ENCODE measurements around the gene FAAH.

Gene FAAH

DNA sequence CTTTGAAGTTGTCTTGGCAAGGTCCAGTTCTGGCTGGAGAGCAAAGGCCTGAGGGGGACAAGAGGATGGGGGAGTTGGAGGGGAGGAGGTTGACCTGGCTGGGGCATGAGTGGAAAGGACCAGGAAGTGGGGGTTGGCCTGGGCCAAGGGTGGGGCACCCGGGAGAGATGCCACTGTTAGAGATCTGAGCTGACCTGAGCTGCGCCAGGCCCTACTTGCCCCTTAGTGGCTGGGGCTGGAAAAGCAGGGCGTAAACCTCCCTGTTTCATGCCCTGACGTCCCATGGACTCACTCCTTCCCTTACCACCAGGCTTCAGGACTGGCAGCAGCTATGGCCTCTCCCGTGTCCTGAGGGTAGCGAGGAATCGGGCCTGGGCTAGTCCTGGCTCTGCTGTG is 16.9 kb downstream of the FAAH start:
- no peak overlapping the region for H3K4me3 ChIP-seq
- TF ChIP-seq, protein P1, sequence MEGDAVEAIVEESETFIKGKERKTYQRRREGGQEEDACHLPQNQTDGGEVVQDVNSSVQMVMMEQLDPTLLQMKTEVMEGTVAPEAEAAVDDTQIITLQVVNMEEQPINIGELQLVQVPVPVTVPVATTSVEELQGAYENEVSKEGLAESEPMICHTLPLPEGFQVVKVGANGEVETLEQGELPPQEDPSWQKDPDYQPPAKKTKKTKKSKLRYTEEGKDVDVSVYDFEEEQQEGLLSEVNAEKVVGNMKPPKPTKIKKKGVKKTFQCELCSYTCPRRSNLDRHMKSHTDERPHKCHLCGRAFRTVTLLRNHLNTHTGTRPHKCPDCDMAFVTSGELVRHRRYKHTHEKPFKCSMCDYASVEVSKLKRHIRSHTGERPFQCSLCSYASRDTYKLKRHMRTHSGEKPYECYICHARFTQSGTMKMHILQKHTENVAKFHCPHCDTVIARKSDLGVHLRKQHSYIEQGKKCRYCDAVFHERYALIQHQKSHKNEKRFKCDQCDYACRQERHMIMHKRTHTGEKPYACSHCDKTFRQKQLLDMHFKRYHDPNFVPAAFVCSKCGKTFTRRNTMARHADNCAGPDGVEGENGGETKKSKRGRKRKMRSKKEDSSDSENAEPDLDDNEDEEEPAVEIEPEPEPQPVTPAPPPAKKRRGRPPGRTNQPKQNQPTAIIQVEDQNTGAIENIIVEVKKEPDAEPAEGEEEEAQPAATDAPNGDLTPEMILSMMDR (IDR thresholded peaks at IDR 0.05) = no peak
- no peak for DNase-seq (ENCODE audit: low spot score)
- H3K27ac ChIP-seq = no peak overlapping the region

DNA sequence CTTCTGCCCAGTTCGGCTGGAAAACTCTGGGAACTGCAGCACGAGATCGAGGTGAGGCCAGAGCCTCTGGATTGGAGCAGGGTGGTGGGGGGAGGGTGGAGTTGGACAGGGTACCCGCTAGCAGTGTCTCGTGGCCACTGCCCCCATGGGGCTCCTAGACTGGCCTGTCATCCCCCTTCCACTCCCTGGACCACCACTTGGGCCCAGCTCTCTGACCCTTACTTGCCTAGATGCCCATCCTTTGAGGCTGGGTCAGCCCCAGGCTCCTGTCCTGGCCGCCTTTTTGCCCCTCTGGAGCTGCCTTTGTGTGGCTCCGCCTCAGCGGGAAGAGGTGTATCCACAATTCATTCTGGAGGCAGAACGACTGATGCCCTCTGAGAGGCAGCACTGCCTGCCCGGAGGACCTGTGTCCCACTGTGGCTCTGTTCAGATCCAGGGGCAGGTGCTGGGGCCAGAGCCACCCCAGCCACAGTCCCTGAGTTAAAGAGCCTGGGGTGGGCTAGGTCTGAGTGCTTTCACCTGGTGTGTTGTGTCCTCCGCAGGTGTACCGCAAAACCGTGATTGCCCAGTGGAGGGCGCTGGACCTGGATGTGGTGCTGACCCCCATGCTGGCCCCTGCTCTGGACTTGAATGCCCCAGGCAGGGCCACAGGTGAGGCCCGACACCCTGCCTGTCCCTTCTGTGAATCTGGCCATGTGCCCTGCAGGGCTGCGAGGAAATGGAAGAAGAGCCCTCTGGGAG is 17.7 kb downstream of the FAAH start:
- no peak for DNase-seq (ENCODE audit: low spot score)
- Histone ChIP-seq H3K27ac (no peak overlapping the region), H3K4me3 (no peak overlapping the region)
- TF ChIP-seq, protein P1 (IDR thresholded peaks at IDR 0.05) = no peak

DNA sequence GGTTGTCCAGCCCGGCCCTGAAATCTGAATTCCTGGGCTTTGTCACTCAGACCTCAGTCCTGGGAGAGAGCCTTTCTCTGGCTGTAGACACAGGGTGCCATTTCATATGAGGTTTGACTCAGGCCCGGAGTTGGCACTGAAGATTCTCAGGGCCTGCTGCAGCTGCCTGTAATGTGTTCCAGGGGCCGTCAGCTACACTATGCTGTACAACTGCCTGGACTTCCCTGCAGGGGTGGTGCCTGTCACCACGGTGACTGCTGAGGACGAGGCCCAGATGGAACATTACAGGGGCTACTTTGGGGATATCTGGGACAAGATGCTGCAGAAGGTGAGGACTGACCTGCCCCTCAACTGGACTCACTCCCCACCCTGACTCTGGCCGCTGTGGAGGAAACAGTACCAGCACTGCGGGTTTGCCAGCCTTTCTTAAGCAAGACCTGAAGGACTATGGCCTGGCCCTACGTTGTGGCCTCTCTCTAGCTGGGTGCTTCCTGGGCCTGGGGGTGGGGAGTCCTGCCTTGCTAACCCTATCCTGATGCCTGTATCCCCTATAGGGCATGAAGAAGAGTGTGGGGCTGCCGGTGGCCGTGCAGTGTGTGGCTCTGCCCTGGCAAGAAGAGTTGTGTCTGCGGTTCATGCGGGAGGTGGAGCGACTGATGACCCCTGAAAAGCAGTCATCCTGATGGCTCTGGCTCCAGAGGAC is 18.9 kb downstream of the FAAH start:
- H3K27ac ChIP-seq = no peak overlapping the region
- TF ChIP-seq, protein P1 (IDR thresholded peaks at IDR 0.05) = no peak
- no peak overlapping the region for H3K4me3 ChIP-seq
- no peak for DNase-seq (ENCODE audit: low spot score)

DNA sequence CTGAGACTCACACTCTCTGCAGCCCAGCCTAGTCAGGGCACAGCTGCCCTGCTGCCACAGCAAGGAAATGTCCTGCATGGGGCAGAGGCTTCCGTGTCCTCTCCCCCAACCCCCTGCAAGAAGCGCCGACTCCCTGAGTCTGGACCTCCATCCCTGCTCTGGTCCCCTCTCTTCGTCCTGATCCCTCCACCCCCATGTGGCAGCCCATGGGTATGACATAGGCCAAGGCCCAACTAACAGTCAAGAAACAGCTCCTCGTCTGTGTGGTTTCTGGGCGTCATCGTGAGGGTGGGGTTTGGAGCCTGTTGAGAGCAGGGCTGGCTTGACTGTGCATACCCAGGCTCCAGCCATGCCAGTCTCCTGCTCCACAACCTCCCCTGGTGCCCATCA is 19.5 kb downstream of the FAAH start:
- TF ChIP-seq, protein P1 (IDR thresholded peaks at IDR 0.05) = no peak
- Histone ChIP-seq H3K27ac (no peak overlapping the region), H3K4me3 (no peak overlapping the region)
- DNase-seq (ENCODE audit: low spot score) = no peak

DNA sequence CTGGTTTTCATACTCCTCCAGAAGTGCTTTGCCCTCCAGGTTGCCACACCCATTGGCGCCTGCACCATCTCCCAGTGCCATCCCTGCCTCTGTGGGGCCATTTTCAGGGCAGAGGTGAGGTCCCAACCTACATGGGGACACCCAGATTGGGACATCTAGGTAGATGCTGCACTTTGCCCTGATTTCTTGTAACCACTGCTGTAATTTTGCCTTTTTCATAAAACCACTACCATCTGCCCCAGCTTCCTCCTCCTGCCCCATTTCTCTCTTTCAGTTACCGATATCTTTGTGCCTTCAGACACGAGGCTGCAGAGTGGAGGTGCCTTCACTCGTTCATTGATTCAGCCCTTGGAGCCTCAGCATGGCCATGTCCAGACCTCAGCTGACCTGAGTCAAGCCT is 21.4 kb downstream of the FAAH start:
- DNase-seq (ENCODE audit: low spot score) = no peak
- Histone ChIP-seq H3K27ac (no peak overlapping the region), H3K4me3 (no peak overlapping the region)
- TF ChIP-seq, protein P1 (IDR thresholded peaks at IDR 0.05) = no peak

DNA sequence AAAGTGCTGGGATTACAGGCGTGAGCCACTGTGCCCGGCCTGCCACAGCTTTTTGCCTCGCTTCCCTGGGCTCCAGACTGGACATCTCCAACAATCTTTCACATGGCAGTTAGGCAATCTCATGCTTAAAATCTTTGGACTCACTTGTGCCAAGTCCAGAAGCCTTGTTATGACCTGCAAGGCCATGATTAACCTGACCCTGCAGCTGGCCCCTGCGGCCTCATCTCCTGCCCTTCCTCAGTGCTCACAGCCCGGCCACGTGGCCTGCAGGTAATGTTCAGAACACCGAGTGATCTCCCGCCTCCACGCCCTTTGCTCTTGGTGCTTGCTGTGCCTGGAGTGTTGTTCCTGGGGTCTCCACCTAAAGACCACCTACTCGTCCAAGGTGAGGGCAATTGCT is 24.9 kb downstream of the FAAH start:
- TF ChIP-seq, protein P1 (IDR thresholded peaks at IDR 0.05) = no peak
- no peak overlapping the region for H3K27ac ChIP-seq
- H3K4me3 ChIP-seq = no peak overlapping the region
- no peak for DNase-seq (ENCODE audit: low spot score)

DNA sequence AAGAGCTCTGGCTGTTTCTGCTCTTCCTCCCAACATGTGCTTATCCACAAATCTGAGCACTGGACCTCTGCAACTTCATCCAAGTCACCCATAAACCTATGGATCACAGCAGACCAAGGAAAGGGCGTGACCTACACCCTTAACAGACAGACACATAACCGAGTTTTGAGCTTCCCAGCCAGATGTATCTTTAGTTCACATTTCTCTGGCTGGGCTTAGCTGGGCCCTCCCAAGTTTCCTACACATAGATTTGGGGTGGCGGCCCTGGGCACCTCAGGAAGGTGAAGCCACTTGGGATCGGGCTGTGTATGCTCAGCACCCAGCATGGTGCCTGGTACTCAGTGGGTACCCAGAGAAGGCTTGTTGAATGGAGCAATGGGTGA is 26.4 kb downstream of the FAAH start:
- Histone ChIP-seq H3K27ac (no peak overlapping the region), H3K4me3 (no peak overlapping the region)
- TF ChIP-seq, protein P1 (IDR thresholded peaks at IDR 0.05) = no peak
- no peak for DNase-seq (ENCODE audit: low spot score)

Data from coronary artery (tissue), 2 donors.